HCT116 (cell line): ENCODE data around the gene DYDC1. TPM values are rescaled to one million over a fixed set of nuclear protein-coding genes. Genes with fewer than 3 reads are reported as not detected.

ENCODE experiments used
- ATAC-seq: fragments of 200-7000 bp; cut with Tn5 transposase; 2 replicates; pipeline ENCODE4 v1.9.1; 2020; ENCODE audit warnings: mild to moderate bottlenecking, moderate library complexity
- BruUV-seq: library from RNA; stranded (reverse); fragments of 400-500 nt; replicated peaks from 2 replicates; lab custom pipeline; 2021; lab: Mats Ljungman, UMichigan
- CTCF ChIA-PET: fragments of 300-600 bp; sonication (Branson Sonifier 250); formaldehyde crosslinking; loops from one replicate; lab custom pipeline; 2021; ENCODE audit warnings: antibody characterized with exemption; lab: Charles Lee
- POLR2A ChIA-PET: fragments of 300-600, 350-600 bp; sonication (Branson Sonifier 250); formaldehyde crosslinking; loops from one replicate; lab custom pipeline; 2021; ENCODE audit warnings: antibody characterized with exemption; lab: Charles Lee
- RAD21 ChIA-PET, 2 experiments: fragments of 300-600 bp; sonication (Branson Sonifier 250); formaldehyde crosslinking; loops; one replicate each; lab custom pipeline; 2023; ENCODE audit warnings: low total read pairs in 2 of 2; ENCODE audit not compliant: uncharacterized antibody in 2 of 2, unreplicated experiment in 2 of 2, low non-redundant PET in 1 of 2; lab: Charles Lee
- DNase-seq: peaks from one replicate; pipeline ENCODE4 v3.0.0-alpha.2; 2010; ENCODE audit warnings: low read depth, low spot score
- H2AFZ ChIP-seq: fragments of 200-600 bp; shearing (Covaris generic), sonication (generic); 2 replicates; pipeline ENCODE4 v1.6.1; 2017; ENCODE audit warnings: low read depth, mixed run types, mixed read lengths, antibody characterized with exemption, low read length; ENCODE audit not compliant: poor library complexity, severe bottlenecking
- H3K27ac ChIP-seq: 2 replicates; pipeline ENCODE4 v1.5.1; 2012; ENCODE audit warnings: low read depth, low read length
- H3K27me3 ChIP-seq: fragments of 200-600 bp; sonication (generic); 2 replicates; pipeline ENCODE4 v1.6.1; 2016; ENCODE audit warnings: mixed run types, low read length, mixed read lengths; ENCODE audit not compliant: insufficient read depth
- H3K36me3 ChIP-seq, 2 experiments: fragments of 200-500 bp in 1 of 2; fragments of 200-600 bp in 1 of 2; sonication (Bioruptor generic) in 1 of 2; sonication (generic) in 1 of 2; 2 replicates each; pipeline versions ENCODE4 v1.5.1 to v1.6.1; 2014 to 2016; ENCODE audit warnings: low read length in 2 of 2, inconsistent platforms in 1 of 2, mixed read lengths in 1 of 2, mixed run types in 1 of 2; ENCODE audit not compliant: insufficient read depth in 2 of 2, control insufficient read depth in 1 of 2
- H3K4me1 ChIP-seq, 2 experiments: fragments of 200-600 bp in 1 of 2; sonication (generic) in 1 of 2; 2 replicates each; pipeline versions ENCODE4 v1.5.1 to v1.6.1; 2012 to 2017; ENCODE audit warnings: low read length in 2 of 2, inconsistent platforms in 1 of 2, mild to moderate bottlenecking in 1 of 2, mixed read lengths in 1 of 2, mixed run types in 1 of 2, moderate library complexity in 1 of 2; ENCODE audit not compliant: insufficient read depth in 2 of 2, control insufficient read depth in 1 of 2
- H3K4me2 ChIP-seq: fragments of 200-600 bp; sonication (generic); 2 replicates; pipeline ENCODE4 v1.6.1; 2017; ENCODE audit warnings: mixed run types, low read length, mixed read lengths
- H3K4me3 ChIP-seq, 2 experiments: fragments of 200-600 bp in 1 of 2; sonication (generic) in 1 of 2; replicated peaks in 1 of 2; 2 replicates each; pipeline ENCODE4 v1.5.1; 2011 to 2016; ENCODE audit warnings: low read length in 2 of 2, control low read depth in 1 of 2, low read depth in 1 of 2, mild to moderate bottlenecking in 1 of 2, mixed read lengths in 1 of 2, mixed run types in 1 of 2
- H3K79me2 ChIP-seq: fragments of 200-600 bp; sonication (generic); 2 replicates; pipeline ENCODE4 v1.6.1; 2017; ENCODE audit warnings: mild to moderate bottlenecking, mixed run types, low read length, moderate library complexity, mixed read lengths; ENCODE audit not compliant: insufficient read depth
- H3K9ac ChIP-seq: fragments of 200-600 bp; sonication (generic); 2 replicates; pipeline ENCODE4 v1.6.1; 2016; ENCODE audit warnings: low read length, mixed read lengths
- H3K9me2 ChIP-seq: fragments of 200-600 bp; sonication (generic), shearing (Covaris generic); 2 replicates; pipeline ENCODE4 v1.6.1; 2017; ENCODE audit warnings: mixed run types, mild to moderate bottlenecking, moderate library complexity; ENCODE audit not compliant: insufficient read depth
- H3K9me3 ChIP-seq, 2 experiments: fragments of 200-500 bp in 1 of 2; fragments of 200-600 bp in 1 of 2; sonication (Bioruptor generic) in 1 of 2; sonication (generic) in 1 of 2; 2 replicates each; pipeline ENCODE4 v1.6.1; 2014 to 2017; ENCODE audit warnings: low read length in 2 of 2, mixed read lengths in 2 of 2, inconsistent platforms in 1 of 2, low read depth in 1 of 2, mild to moderate bottlenecking in 1 of 2, mixed run types in 1 of 2, moderate library complexity in 1 of 2; ENCODE audit not compliant: control insufficient read depth in 1 of 2, insufficient read depth in 1 of 2
- H4K20me1 ChIP-seq: fragments of 200-600 bp; sonication (generic), shearing (Covaris generic); 2 replicates; pipeline ENCODE4 v1.6.1; 2017; ENCODE audit warnings: mixed run types, mild to moderate bottlenecking, moderate library complexity; ENCODE audit not compliant: insufficient read depth
- CEBPB ChIP-seq: IDR thresholded peaks from 2 replicates; pipeline ENCODE4 v1.6.1; 2012; ENCODE audit warnings: low read depth
- ELF1 ChIP-seq: IDR thresholded peaks from 2 replicates; pipeline ENCODE4 v1.6.1; 2012; ENCODE audit warnings: low read depth, borderline replicate concordance
- FOSL1 ChIP-seq: IDR thresholded peaks from 2 replicates; pipeline ENCODE4 v1.6.1; 2012; ENCODE audit warnings: low read depth
- JUND ChIP-seq: IDR thresholded peaks from 2 replicates; pipeline ENCODE4 v1.6.1; 2012
- POLR2A ChIP-seq: IDR thresholded peaks from 2 replicates; pipeline ENCODE4 v1.7.0; 2011; ENCODE audit warnings: borderline replicate concordance; ENCODE audit not compliant: insufficient read depth, insufficient read length; ENCODE audit errors: extremely low read depth
- REST ChIP-seq: IDR thresholded peaks from 2 replicates; pipeline ENCODE4 v1.6.1; 2012; ENCODE audit warnings: low read depth
- TCF7L2 ChIP-seq: IDR thresholded peaks from 2 replicates; pipeline ENCODE4 v1.7.0; 2011; ENCODE audit warnings: borderline replicate concordance, inconsistent platforms; ENCODE audit not compliant: insufficient read depth, insufficient read length; ENCODE audit errors: extremely low read depth
- YY1 ChIP-seq: IDR thresholded peaks from 2 replicates; pipeline ENCODE4 v1.6.1; 2011; ENCODE audit warnings: low read length, low read depth, moderate library complexity, mild to moderate bottlenecking; ENCODE audit not compliant: insufficient replicate concordance; ENCODE audit errors: extremely low read depth
- ZFX ChIP-seq: fragments of 450-650 bp; IDR thresholded peaks from 2 replicates; pipeline ENCODE4 v1.6.1; 2017
- intact Hi-C: fragments of 100-400 bp; cut with micrococcal nuclease; formaldehyde crosslinking; loops from 2 replicates; pipeline ENCODE4 v1.10.0; 2022
- total RNA-seq: library from RNA; stranded (reverse); gene quantifications from one replicate; pipeline ENCODE4 v1.2.1, GENCODE V29; 2021; ENCODE audit not compliant: unreplicated experiment
- TF ChIP-seq, protein P1 (sequence below): IDR thresholded peaks from 2 replicates; pipeline ENCODE4 v1.6.1; 2012

Gene DYDC1
- total RNA-seq, 1 experiment from 2014 or later = not detected

DNA sequence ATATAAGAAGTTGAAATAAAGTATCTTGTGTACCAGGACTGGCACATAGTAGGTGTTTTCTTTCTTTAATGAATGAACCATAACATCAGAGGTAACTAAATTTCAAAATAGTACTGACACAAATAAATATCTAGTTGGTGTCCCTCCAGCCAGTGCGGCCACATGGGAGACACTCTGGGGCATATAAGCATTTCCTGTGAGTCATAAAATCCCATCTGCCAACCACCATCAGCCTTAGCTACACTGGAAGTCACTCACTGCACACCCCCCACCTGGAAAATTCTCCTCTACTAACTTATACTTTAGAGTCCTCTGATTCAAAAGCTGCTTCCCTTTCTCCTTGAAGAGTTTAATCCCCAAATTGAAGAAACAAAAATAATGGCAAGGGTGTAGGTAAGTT, 32.5 kb downstream of the DYDC1 start:
- ChIA-PET CTCF (interaction anchor here (0.7 to 0.9 kb wide), 2 partner anchors 54 to 340 kb away, joined by 3 to 4 read pairs; no protein-coding TSS in a partner anchor), RAD21 (no interaction called here), POLR2A (no interaction called here)
- Histone ChIP-seq H3K9ac (no peak overlapping the region), H3K36me3 (no peaks in the 10 kb centered on the region), H4K20me1 (no peaks in the 10 kb centered on the region), H3K79me2 (no peaks in the 10 kb centered on the region), H3K9me2 (peaks cover 3% of the 10 kb centered on the region; the same call in 1 of the 2 replicates), H3K27ac (no peak overlapping the region), H3K4me3 (no peak overlapping the region), H3K4me1 (peaks cover 0 to 10% of the 10 kb centered on the region in 2 experiments; a peak in 3 of 4 replicates), H2AFZ (peak overlapping the region; percentile 40), H3K9me3 (no peaks in the 10 kb centered on the region), H3K4me2 (peak overlapping the region; percentile 0; the same call in 1 of the 2 replicates), H3K27me3 (no peaks in the 10 kb centered on the region)
- intact Hi-C loops = no loop called here
- no peak for TF ChIP-seq YY1
- peak; percentile 18; the same call in 1 of the 2 replicates for TF ChIP-seq FOSL1
- TF ChIP-seq, protein P1, sequence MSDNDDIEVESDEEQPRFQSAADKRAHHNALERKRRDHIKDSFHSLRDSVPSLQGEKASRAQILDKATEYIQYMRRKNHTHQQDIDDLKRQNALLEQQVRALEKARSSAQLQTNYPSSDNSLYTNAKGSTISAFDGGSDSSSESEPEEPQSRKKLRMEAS = peak; percentile 39; the same call in 1 of the 2 replicates
- DNase-seq = no peak
- peak; percentile 64 for ATAC-seq
- no TSS peak for BruUV-seq

DNA sequence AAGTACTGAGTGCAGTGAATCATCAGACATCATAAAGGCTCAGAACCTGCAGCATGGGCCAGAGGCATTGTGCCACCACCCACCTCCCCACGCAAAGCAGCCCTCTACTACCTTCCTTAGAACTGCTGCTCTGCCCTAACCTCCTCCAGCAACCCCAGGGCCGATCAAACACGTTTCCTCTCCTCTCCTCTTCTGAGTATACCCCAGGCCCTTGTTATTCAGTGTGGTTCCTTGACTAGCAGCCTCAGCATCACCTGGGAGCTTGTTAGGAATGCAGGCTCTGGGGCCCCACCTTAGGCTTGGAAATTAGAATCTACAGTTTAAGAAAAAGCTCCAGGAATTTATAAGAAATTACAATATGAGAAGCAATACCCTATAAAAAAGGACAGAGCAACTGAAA, 33.2 kb downstream of the DYDC1 start:
- H3K36me3 ChIP-seq = no peaks in the 10 kb centered on the region
- ChIA-PET RAD21 (no interaction called here), CTCF (interaction anchor here (0.7 kb wide), 1 partner anchor 55 kb away, joined by 4 read pairs; no protein-coding TSS in a partner anchor), POLR2A (interaction anchor here (0.6 kb wide), 1 partner anchor 129 kb away, joined by 3 read pairs; no protein-coding TSS in a partner anchor)
- H3K9ac ChIP-seq = no peak overlapping the region
- intact Hi-C loops = no loop called here
- no peaks in the 10 kb centered on the region for H3K79me2 ChIP-seq
- peaks cover 0 to 10% of the 10 kb centered on the region in 2 experiments; a peak in 3 of 4 replicates for H3K4me1 ChIP-seq
- no peak overlapping the region for H3K4me3 ChIP-seq
- no peak for ATAC-seq
- H3K27ac ChIP-seq = no peak overlapping the region
- peaks cover 3% of the 10 kb centered on the region; the same call in 1 of the 2 replicates for H3K9me2 ChIP-seq
- H4K20me1 ChIP-seq = no peaks in the 10 kb centered on the region
- H3K9me3 ChIP-seq = no peaks in the 10 kb centered on the region
- TF ChIP-seq TCF7L2 (no peak), ELF1 (no peak), JUND (no peak), CEBPB (no peak), REST (no peak), ZFX (no peak), POLR2A (no peak), YY1 (no peak)
- no TSS peak for BruUV-seq
- H3K27me3 ChIP-seq = no peaks in the 10 kb centered on the region
- H2AFZ ChIP-seq = no peak overlapping the region
- DNase-seq = no peak
- no peak overlapping the region for H3K4me2 ChIP-seq
